ENCODE data around the gene WASHC3.

WASHC3 gene

DNA sequence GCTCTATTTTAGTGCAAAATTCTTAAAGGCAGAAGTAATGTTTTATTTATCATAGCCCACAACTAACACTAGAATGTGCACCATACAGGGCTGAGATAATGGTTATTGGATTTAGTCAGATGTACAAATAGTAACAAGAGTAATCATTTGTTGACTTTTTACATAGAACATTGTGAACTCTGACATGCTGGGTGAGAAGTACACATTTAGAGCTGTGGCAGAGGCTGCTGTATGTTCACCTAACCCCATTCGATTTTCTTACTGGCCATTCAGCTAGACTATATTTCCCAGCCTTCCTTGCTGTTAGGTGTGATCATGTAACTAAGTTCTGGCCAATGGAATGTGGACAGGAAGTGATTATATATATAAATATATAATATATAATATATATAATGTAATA lies 95.3 kb downstream of the WASHC3 start:
- no peak for DNase-seq

DNA sequence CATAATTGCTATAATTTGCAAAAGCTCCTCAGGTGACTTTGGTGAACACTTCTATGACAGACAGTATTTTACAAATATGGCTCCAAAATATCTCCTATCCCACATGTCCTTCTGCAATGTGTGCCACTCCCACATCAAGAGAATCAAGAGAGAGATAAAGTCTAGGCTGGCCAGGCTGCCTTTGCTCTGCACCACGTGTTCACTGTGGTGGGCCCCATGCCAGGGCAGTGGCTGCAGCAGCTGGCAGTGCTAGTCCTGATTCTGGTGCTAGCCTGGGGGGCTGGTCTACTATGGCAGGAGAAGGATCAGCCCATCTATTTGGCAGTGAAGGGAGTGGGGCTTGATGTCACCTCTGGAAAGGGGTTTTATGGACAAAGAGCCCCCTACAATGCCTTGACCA lies 98.1 kb downstream of the WASHC3 start:
- DNase-seq = no peak

Measured in stimulated activated naive CD4-positive, alpha-beta T cell (primary cell).